Endothelial cell of coronary artery (primary cell): ENCODE results near the gene SUB1. TPM values are rescaled to one million over a fixed set of nuclear protein-coding genes. Genes with fewer than 3 reads are reported as not detected.

Experiments
- total RNA-seq: library from RNA; depleted of rRNA; stranded (reverse); fragments of >200 nt; gene quantifications from 2 replicates; pipeline ENCODE4 v1.2.3, GENCODE V29; 2014

The SUB1 gene
- total RNA-seq: 120 and 127 TPM in 2 replicates

GRCh38 chr5:32585446-32586275 lies at the start of gene SUB1:
TSS of gene SUB1 (plus strand) at chr5:32585557. CDS start at chr5:32588513, 2,956 bp downstream.

Other genes starting within 250 kb of the SUB1 start
- 60.0 and 77.0 TPM in 2 replicates for gene ZFR, start 140.8 kb upstream of the SUB1 start, total RNA-seq
- gene NPR3, start 125.8 kb downstream of the SUB1 start, total RNA-seq: 0.27 and 0.38 TPM in 2 replicates